ENCODE data around the gene FTL.

DNA sequence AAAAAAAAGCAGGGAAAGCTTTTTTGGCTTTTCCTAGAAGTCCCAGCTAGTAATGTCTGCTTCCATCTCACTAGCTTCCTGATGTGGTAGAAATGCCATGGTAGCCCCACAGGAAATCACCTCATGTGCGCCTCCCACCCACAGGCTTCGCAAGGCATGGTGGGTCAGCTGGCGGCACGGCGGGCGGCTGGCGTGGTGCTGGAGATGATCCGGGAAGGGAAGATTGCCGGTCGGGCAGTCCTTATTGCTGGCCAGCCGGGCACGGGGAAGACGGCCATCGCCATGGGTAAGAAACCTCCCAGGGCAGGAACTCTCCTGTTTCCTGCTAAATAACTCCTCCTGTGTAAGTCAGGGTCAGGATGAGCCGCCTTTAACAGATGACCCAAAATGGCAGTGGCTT is 39.0 kb downstream of the FTL start:
- TF ChIP-seq POLR2AphosphoS5 (IDR thresholded peaks at IDR 0.05; ENCODE audit: insufficient read depth, low read depth, low read length) (no peak), MYC (IDR thresholded peaks at IDR 0.05; ENCODE audit: low read depth, low read length) (no peak), POLR2A (IDR thresholded peaks at IDR 0.05; ENCODE audit: low read depth, low read length) (no peak), EZH2 (IDR thresholded peaks at IDR 0.05; ENCODE audit: borderline replicate concordance, low read depth, low read length, severe bottlenecking) (no peak)
- TF ChIP-seq, protein P1, sequence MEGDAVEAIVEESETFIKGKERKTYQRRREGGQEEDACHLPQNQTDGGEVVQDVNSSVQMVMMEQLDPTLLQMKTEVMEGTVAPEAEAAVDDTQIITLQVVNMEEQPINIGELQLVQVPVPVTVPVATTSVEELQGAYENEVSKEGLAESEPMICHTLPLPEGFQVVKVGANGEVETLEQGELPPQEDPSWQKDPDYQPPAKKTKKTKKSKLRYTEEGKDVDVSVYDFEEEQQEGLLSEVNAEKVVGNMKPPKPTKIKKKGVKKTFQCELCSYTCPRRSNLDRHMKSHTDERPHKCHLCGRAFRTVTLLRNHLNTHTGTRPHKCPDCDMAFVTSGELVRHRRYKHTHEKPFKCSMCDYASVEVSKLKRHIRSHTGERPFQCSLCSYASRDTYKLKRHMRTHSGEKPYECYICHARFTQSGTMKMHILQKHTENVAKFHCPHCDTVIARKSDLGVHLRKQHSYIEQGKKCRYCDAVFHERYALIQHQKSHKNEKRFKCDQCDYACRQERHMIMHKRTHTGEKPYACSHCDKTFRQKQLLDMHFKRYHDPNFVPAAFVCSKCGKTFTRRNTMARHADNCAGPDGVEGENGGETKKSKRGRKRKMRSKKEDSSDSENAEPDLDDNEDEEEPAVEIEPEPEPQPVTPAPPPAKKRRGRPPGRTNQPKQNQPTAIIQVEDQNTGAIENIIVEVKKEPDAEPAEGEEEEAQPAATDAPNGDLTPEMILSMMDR (IDR thresholded peaks at IDR 0.05; ENCODE audit: extremely low read depth in 1 of 2, insufficient read depth in 1 of 2, low read depth in 1 of 2, low read length in 2 of 2): no peak
